Measurements from ENCODE around the gene USF1. TPM values are rescaled to one million over a fixed set of nuclear protein-coding genes. Genes with fewer than 3 reads are reported as not detected.

The USF1 gene
- total and polyA plus RNA-seq, 11 donors = 20.2 to 51.1 (median 30.7) TPM

DNA sequence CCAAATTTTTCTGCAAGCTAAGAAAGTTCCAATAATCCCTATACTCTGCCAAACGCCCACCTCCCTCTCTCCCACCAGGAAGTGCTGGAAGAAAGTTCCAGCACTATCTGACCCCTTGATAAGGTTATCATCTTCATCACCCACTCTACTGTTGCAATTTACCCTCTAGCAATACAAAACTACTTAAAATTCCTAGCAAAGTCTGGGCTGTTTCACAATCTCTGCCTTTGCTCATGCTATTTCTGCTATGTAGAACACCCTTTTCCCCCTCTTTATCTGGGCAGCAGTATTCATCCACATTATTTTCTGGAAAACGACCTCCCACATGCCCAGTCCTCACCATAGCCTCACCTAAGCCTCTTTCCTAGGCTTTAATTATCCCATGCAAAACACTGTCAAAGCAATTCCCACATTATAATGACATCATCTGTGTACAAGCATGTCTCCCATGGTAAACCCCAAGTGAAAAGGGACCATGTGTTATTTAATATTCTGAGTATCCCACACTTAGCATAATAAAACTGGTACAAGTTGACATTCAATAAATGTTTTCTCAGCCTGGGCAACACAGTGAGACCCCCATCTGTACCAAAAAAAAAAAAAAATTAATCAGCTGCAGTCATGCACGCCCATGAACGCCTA, 36.8 kb downstream of the USF1 start:
- Histone ChIP-seq H3K27me3 (no peaks in the 10 kb centered on the region), H3K4me3 (no peak overlapping the region), H3K9me3 (no peaks in the 10 kb centered on the region), H3K36me3 (no peaks in the 10 kb centered on the region), H3K27ac (no peak overlapping the region), H3K4me1 (peaks cover 0 to 36% (median 9%) of the 10 kb centered on the region in 12 donors)
- DNase-seq (no peak), ATAC-seq (no peak)
- intact Hi-C loops (cut with DNase I) = no loop called here
- no peak for TF ChIP-seq POLR2A (IDR thresholded peaks at IDR 0.05)
- TF ChIP-seq, protein P1, sequence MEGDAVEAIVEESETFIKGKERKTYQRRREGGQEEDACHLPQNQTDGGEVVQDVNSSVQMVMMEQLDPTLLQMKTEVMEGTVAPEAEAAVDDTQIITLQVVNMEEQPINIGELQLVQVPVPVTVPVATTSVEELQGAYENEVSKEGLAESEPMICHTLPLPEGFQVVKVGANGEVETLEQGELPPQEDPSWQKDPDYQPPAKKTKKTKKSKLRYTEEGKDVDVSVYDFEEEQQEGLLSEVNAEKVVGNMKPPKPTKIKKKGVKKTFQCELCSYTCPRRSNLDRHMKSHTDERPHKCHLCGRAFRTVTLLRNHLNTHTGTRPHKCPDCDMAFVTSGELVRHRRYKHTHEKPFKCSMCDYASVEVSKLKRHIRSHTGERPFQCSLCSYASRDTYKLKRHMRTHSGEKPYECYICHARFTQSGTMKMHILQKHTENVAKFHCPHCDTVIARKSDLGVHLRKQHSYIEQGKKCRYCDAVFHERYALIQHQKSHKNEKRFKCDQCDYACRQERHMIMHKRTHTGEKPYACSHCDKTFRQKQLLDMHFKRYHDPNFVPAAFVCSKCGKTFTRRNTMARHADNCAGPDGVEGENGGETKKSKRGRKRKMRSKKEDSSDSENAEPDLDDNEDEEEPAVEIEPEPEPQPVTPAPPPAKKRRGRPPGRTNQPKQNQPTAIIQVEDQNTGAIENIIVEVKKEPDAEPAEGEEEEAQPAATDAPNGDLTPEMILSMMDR (IDR thresholded peaks at IDR 0.05) = no peak
- 62 to 71% (median 66%) methylated on average over 4 of the region's 4 CpGs for WGBS, 4 donors

DNA sequence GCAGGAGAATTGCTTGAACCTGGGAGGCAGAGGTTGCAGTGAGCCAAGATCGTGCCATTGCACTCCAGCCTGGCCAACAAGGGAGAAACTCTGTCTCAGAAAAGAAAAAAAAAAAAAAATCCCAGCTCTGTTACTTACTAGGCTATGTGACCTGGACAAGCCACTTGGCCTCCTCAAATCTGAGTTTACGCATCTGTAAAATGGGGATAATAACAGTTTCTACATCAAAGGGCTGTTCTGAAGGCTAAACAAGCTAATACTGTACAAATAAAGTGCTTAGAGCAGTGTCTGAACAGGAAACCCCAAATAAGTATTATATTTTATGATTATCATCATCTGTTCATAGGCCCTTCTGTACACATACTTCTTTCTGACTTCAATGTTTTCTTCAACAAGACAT, 38.4 kb downstream of the USF1 start:
- no peak for ATAC-seq
- Histone ChIP-seq H3K4me3 (no peak overlapping the region), H3K36me3 (no peaks in the 10 kb centered on the region), H3K27me3 (no peaks in the 10 kb centered on the region), H3K4me1 (peaks cover 0 to 23% (median 0%) of the 10 kb centered on the region in 12 donors), H3K27ac (no peak overlapping the region), H3K9me3 (no peaks in the 10 kb centered on the region)
- DNase-seq = no peak
- WGBS, 4 donors = 96 to 100% (median 98%) methylated on average over 2 of the region's 2 CpGs
- intact Hi-C loops (cut with DNase I) = no loop called here
- TF ChIP-seq, protein P1 (IDR thresholded peaks at IDR 0.05) = no peak
- no peak for TF ChIP-seq POLR2A (IDR thresholded peaks at IDR 0.05)

DNA sequence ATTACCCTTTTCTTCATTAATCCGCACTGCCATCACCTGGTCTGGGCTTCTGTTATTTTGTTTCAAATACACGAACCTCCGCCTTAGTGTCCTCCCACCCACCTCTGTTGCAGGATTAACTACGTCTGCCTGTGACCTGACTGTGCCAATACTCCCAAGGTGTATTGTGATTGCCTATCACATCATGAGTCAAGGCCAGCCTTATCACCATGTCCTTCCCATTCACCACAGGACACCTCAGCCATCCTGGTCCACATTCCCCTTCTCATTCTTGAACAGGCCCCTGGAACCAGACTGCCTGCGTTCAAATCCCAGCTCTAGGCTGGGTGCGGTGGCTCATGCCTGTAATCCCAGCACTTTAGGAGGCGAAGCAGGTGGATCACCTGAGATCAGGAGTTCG, 39.2 kb downstream of the USF1 start:
- H3K27ac ChIP-seq = no peak overlapping the region
- WGBS, 4 donors = 94 to 95% (median 95%) methylated on average over 8 of the region's 8 CpGs

DNA sequence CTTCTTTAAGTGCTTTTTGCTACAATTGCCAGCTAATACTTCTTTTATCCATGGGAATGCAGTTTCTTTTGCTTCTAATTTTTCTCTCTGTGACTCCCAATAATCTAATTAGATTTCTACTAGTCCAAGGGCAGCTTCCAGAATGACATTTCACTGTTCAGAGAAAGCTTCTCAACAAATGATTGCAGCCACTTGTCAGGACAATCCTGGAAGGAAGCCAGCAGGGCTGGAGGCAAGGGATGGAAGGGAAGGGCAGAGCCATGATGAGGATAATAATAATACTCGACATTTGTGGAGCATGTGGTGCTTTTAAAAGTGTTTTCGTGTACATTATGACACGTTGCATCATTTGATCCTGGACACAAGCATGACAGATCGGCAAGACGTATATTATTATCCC, 44.3 kb downstream of the USF1 start:
- intact Hi-C loops (cut with DNase I) = loop anchor here in 1 of 10 donors (2.0 kb wide), 1 partner anchor 37 kb away; the partner anchor contains the start of gene TSTD1
- no peak for TF ChIP-seq POLR2A (IDR thresholded peaks at IDR 0.05)
- TF ChIP-seq, protein P1 (IDR thresholded peaks at IDR 0.05) = no peak
- 34 to 49% (median 43%) methylated on average over 5 of the region's 5 CpGs for WGBS, 4 donors

More for the DNA sequence above, 39.2 kb downstream of the USF1 start:
- Histone ChIP-seq H3K27me3 (no peaks in the 10 kb centered on the region), H3K9me3 (no peaks in the 10 kb centered on the region), H3K4me1 (peaks cover 0 to 18% (median 0%) of the 10 kb centered on the region in 12 donors), H3K4me3 (no peak overlapping the region), H3K36me3 (no peaks in the 10 kb centered on the region)
- intact Hi-C loops (cut with DNase I) = no loop called here
- DNase-seq (no peak), ATAC-seq (no peak)
- TF ChIP-seq POLR2A (IDR thresholded peaks at IDR 0.05) = no peak
- TF ChIP-seq, protein P1 (IDR thresholded peaks at IDR 0.05) = no peak

More for the DNA sequence above, 44.3 kb downstream of the USF1 start:
- Histone ChIP-seq H3K36me3 (peaks cover 0 to 31% (median 7%) of the 10 kb centered on the region in 9 donors), H3K9me3 (no peaks in the 10 kb centered on the region), H3K4me3 (no peak overlapping the region), H3K27me3 (no peaks in the 10 kb centered on the region), H3K4me1 (peaks cover 0 to 23% (median 6%) of the 10 kb centered on the region in 12 donors), H3K27ac (peak overlapping the region in 1 of 12 donors; percentile 30)
- DNase-seq (peak in 2 of 5 donors; percentile 52 to 54), ATAC-seq (no peak)
